GM23338 (cell line): ENCODE measurements around the gene PRPSAP1.
"Not testable (repeated sequence)": the region's sequence is repeated elsewhere in the genome, so short reads cannot be mapped to it uniquely, and the experiment has no call there.

Experiments used
- CREB1 ChIP-seq: fragments of 250-450 bp; sonication (Bioruptor Pico); IDR thresholded peaks from 2 replicates; pipeline ENCODE4 v1.5.0; 2020; ENCODE audit warnings: low read depth, mild to moderate bottlenecking, moderate library complexity
- EZH2 ChIP-seq: fragments of 200-600 bp; sonication (generic); IDR thresholded peaks from one replicate; pipeline ENCODE4 v1.8.0; 2017; ENCODE audit warnings: antibody characterized with exemption, mild to moderate bottlenecking, low read depth; ENCODE audit not compliant: unreplicated experiment
- EZH2phosphoT487 ChIP-seq: fragments of 200-600 bp; sonication (generic); IDR thresholded peaks from one replicate; pipeline ENCODE4 v1.8.1; 2018; ENCODE audit warnings: antibody characterized with exemption; ENCODE audit not compliant: unreplicated experiment
- JUNB ChIP-seq: IDR thresholded peaks from one replicate; pipeline ENCODE4 v1.6.1; 2016; ENCODE audit warnings: antibody characterized with exemption; ENCODE audit not compliant: unreplicated experiment
- POLR2AphosphoS5 ChIP-seq: IDR thresholded peaks from 2 replicates; pipeline ENCODE4 v1.6.1; 2016; ENCODE audit warnings: antibody characterized with exemption, low read depth
- TF ChIP-seq, protein P1 (sequence below), 2 experiments: fragments of 200-600 bp in 1 of 2; sonication (generic) in 1 of 2; conservative IDR thresholded peaks; 2 replicates each; pipeline versions ENCODE4 v1.5.1 to v1.6.1; 2016 to 2017; ENCODE audit warnings: antibody characterized with exemption in 2 of 2, low read depth in 2 of 2, mild to moderate bottlenecking in 2 of 2, moderate library complexity in 1 of 2
- TF ChIP-seq, protein P2 (sequence below): IDR thresholded peaks from 2 replicates; pipeline ENCODE4 v1.6.1; 2016; ENCODE audit warnings: antibody characterized with exemption
- TF ChIP-seq, protein P3 (sequence below): fragments of 250-450 bp; sonication (Bioruptor Pico); IDR thresholded peaks from 2 replicates; pipeline ENCODE4 v1.5.0; 2020; ENCODE audit warnings: mild to moderate bottlenecking, moderate library complexity
- TF ChIP-seq, protein P4 (sequence below): IDR thresholded peaks from one replicate; pipeline ENCODE4 v1.6.1; 2018; ENCODE audit warnings: antibody characterized with exemption; ENCODE audit not compliant: unreplicated experiment

DNA sequence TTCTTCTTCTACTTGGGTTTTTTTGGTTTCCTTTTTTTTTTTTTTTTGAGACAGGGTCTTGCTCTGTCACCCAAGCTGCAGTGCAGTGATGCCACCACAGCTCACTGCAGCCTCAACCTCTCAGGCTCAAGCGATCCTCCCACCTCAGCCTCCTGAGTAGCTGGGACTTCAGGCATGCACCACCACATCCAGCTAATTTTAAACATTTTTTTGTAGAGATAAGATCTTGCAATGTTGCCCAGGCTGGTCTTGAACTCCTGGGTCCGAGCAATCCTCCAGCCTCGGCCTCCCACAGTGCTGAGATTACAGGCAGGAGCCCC, 48.6 kb downstream of the PRPSAP1 start:
- TF ChIP-seq, protein P1, sequence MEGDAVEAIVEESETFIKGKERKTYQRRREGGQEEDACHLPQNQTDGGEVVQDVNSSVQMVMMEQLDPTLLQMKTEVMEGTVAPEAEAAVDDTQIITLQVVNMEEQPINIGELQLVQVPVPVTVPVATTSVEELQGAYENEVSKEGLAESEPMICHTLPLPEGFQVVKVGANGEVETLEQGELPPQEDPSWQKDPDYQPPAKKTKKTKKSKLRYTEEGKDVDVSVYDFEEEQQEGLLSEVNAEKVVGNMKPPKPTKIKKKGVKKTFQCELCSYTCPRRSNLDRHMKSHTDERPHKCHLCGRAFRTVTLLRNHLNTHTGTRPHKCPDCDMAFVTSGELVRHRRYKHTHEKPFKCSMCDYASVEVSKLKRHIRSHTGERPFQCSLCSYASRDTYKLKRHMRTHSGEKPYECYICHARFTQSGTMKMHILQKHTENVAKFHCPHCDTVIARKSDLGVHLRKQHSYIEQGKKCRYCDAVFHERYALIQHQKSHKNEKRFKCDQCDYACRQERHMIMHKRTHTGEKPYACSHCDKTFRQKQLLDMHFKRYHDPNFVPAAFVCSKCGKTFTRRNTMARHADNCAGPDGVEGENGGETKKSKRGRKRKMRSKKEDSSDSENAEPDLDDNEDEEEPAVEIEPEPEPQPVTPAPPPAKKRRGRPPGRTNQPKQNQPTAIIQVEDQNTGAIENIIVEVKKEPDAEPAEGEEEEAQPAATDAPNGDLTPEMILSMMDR (conservative IDR thresholded peaks at IDR 0.05; ENCODE audit: low read depth in 2 of 2), result not testable (repeated sequence)
- TF ChIP-seq, protein P2, sequence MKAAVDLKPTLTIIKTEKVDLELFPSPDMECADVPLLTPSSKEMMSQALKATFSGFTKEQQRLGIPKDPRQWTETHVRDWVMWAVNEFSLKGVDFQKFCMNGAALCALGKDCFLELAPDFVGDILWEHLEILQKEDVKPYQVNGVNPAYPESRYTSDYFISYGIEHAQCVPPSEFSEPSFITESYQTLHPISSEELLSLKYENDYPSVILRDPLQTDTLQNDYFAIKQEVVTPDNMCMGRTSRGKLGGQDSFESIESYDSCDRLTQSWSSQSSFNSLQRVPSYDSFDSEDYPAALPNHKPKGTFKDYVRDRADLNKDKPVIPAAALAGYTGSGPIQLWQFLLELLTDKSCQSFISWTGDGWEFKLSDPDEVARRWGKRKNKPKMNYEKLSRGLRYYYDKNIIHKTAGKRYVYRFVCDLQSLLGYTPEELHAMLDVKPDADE, result not testable (repeated sequence)
- not testable (repeated sequence) for TF ChIP-seq EZH2phosphoT487; EZH2; POLR2AphosphoS5; JUNB; CREB1 (CRISPR knock-in tag)
- TF ChIP-seq, protein P3, sequence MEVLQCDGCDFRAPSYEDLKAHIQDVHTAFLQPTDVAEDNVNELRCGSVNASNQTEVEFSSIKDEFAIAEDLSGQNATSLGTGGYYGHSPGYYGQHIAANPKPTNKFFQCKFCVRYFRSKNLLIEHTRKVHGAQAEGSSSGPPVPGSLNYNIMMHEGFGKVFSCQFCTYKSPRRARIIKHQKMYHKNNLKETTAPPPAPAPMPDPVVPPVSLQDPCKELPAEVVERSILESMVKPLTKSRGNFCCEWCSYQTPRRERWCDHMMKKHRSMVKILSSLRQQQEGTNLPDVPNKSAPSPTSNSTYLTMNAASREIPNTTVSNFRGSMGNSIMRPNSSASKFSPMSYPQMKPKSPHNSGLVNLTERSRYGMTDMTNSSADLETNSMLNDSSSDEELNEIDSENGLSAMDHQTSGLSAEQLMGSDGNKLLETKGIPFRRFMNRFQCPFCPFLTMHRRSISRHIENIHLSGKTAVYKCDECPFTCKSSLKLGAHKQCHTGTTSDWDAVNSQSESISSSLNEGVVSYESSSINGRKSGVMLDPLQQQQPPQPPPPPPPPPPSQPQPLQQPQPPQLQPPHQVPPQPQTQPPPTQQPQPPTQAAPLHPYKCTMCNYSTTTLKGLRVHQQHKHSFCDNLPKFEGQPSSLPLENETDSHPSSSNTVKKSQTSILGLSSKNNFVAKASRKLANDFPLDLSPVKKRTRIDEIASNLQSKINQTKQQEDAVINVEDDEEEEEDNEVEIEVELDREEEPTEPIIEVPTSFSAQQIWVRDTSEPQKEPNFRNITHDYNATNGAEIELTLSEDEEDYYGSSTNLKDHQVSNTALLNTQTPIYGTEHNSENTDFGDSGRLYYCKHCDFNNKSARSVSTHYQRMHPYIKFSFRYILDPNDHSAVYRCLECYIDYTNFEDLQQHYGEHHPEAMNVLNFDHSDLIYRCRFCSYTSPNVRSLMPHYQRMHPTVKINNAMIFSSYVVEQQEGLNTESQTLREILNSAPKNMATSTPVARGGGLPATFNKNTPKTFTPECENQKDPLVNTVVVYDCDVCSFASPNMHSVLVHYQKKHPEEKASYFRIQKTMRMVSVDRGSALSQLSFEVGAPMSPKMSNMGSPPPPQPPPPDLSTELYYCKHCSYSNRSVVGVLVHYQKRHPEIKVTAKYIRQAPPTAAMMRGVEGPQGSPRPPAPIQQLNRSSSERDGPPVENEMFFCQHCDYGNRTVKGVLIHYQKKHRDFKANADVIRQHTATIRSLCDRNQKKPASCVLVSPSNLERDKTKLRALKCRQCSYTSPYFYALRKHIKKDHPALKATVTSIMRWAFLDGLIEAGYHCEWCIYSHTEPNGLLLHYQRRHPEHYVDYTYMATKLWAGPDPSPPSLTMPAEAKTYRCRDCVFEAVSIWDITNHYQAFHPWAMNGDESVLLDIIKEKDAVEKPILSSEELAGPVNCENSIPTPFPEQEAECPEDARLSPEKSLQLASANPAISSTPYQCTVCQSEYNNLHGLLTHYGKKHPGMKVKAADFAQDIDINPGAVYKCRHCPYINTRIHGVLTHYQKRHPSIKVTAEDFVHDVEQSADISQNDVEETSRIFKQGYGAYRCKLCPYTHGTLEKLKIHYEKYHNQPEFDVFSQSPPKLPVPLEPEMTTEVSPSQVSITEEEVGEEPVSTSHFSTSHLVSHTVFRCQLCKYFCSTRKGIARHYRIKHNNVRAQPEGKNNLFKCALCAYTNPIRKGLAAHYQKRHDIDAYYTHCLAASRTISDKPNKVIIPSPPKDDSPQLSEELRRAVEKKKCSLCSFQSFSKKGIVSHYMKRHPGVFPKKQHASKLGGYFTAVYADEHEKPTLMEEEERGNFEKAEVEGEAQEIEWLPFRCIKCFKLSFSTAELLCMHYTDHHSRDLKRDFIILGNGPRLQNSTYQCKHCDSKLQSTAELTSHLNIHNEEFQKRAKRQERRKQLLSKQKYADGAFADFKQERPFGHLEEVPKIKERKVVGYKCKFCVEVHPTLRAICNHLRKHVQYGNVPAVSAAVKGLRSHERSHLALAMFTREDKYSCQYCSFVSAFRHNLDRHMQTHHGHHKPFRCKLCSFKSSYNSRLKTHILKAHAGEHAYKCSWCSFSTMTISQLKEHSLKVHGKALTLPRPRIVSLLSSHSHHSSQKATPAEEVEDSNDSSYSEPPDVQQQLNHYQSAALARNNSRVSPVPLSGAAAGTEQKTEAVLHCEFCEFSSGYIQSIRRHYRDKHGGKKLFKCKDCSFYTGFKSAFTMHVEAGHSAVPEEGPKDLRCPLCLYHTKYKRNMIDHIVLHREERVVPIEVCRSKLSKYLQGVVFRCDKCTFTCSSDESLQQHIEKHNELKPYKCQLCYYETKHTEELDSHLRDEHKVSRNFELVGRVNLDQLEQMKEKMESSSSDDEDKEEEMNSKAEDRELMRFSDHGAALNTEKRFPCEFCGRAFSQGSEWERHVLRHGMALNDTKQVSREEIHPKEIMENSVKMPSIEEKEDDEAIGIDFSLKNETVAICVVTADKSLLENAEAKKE (CRISPR knock-in tag), result not testable (repeated sequence)
- TF ChIP-seq, protein P4, sequence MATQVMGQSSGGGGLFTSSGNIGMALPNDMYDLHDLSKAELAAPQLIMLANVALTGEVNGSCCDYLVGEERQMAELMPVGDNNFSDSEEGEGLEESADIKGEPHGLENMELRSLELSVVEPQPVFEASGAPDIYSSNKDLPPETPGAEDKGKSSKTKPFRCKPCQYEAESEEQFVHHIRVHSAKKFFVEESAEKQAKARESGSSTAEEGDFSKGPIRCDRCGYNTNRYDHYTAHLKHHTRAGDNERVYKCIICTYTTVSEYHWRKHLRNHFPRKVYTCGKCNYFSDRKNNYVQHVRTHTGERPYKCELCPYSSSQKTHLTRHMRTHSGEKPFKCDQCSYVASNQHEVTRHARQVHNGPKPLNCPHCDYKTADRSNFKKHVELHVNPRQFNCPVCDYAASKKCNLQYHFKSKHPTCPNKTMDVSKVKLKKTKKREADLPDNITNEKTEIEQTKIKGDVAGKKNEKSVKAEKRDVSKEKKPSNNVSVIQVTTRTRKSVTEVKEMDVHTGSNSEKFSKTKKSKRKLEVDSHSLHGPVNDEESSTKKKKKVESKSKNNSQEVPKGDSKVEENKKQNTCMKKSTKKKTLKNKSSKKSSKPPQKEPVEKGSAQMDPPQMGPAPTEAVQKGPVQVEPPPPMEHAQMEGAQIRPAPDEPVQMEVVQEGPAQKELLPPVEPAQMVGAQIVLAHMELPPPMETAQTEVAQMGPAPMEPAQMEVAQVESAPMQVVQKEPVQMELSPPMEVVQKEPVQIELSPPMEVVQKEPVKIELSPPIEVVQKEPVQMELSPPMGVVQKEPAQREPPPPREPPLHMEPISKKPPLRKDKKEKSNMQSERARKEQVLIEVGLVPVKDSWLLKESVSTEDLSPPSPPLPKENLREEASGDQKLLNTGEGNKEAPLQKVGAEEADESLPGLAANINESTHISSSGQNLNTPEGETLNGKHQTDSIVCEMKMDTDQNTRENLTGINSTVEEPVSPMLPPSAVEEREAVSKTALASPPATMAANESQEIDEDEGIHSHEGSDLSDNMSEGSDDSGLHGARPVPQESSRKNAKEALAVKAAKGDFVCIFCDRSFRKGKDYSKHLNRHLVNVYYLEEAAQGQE, result not testable (repeated sequence)
